NCI-H1694 (cell line): ENCODE measurements around the gene CREG2.
A peak's percentile ranks its signal among the peaks of the same experiment; 100 is the strongest.

Experiments
- DNase-seq: peaks from one replicate; lab custom pipeline; 2025; lab: John Stamatoyannopoulos, UW

Gene CREG2

GRCh38 chr2:101387151-101387834, at the start of gene CREG2:
CREG2 (minus strand) TSS chr2:101387503; CDS start chr2:101387457, 46 bp downstream.
- no peak for DNase-seq

GRCh38 chr2:101435001-101435862, 47.9 kb upstream of the CREG2 start:
- DNase-seq: no peak

GRCh38 chr2:101433465-101433864, 46.2 kb upstream of the CREG2 start:
- no peak for DNase-seq

- DNase-seq: no peak
Observed at GRCh38 chr2:101432411-101433181, 45.3 kb upstream of the CREG2 start.

GRCh38 chr2:101431486-101431885, 44.2 kb upstream of the CREG2 start:
- DNase-seq: no peak

GRCh38 chr2:101430156-101430555, 42.9 kb upstream of the CREG2 start:
- no peak for DNase-seq

GRCh38 chr2:101429453-101429852, 42.1 kb upstream of the CREG2 start:
- no peak for DNase-seq

- DNase-seq: no peak
Observed at GRCh38 chr2:101428422-101429176, 41.3 kb upstream of the CREG2 start.

- DNase-seq: no peak
Observed at GRCh38 chr2:101427743-101428142, 40.4 kb upstream of the CREG2 start.

- no peak for DNase-seq
Observed at GRCh38 chr2:101427240-101427639, 39.9 kb upstream of the CREG2 start.

- no peak for DNase-seq
Observed at GRCh38 chr2:101426822-101427221, 39.5 kb upstream of the CREG2 start.

- no peak for DNase-seq
Observed at GRCh38 chr2:101420623-101421022, 33.3 kb upstream of the CREG2 start.

GRCh38 chr2:101419096-101419663, 31.9 kb upstream of the CREG2 start:
- DNase-seq: peak; percentile 63

GRCh38 chr2:101418460-101419095, 31.3 kb upstream of the CREG2 start:
- no peak for DNase-seq

- no peak for DNase-seq
Observed at GRCh38 chr2:101416609-101417008, 29.3 kb upstream of the CREG2 start.

GRCh38 chr2:101415884-101416283, 28.6 kb upstream of the CREG2 start:
- no peak for DNase-seq

GRCh38 chr2:101415220-101415619, 27.9 kb upstream of the CREG2 start:
- no peak for DNase-seq

- no peak for DNase-seq
Observed at GRCh38 chr2:101412092-101412694, 24.9 kb upstream of the CREG2 start.

- no peak for DNase-seq
Observed at GRCh38 chr2:101410746-101411145, 23.4 kb upstream of the CREG2 start.

GRCh38 chr2:101410114-101410513, 22.8 kb upstream of the CREG2 start:
- no peak for DNase-seq

- DNase-seq: no peak
Observed at GRCh38 chr2:101409699-101410098, 22.4 kb upstream of the CREG2 start.
